ENCODE measurements around the gene TPSD1. TPM values are rescaled to one million over a fixed set of nuclear protein-coding genes. Genes with fewer than 3 reads are reported as not detected.
"Not testable (repeated sequence)": the region's sequence is repeated elsewhere in the genome, so short reads cannot be mapped to it uniquely, and the experiment has no call there.

Gene TPSD1
- total RNA-seq, 1 donor from 2014 or later, result 0.51 TPM

GRCh38 chr16:1286513-1287094 lies 30.7 kb downstream of the TPSD1 start:
- no peak for ATAC-seq (ENCODE audit: poor library complexity)
- intact Hi-C loops (cut with DNase I), result no loop called here
- no peak for DNase-seq

GRCh38 chr16:1287982-1288670 lies 32.3 kb downstream of the TPSD1 start:
- DNase-seq (no peak), ATAC-seq (ENCODE audit: poor library complexity) (peak; percentile 72)
- intact Hi-C loops (cut with DNase I), result no loop called here

- ATAC-seq (ENCODE audit: poor library complexity) (no peak), DNase-seq (no peak)
- intact Hi-C loops (cut with DNase I), result no loop called here
Measured at GRCh38 chr16:1288813-1289476, 33.1 kb downstream of the TPSD1 start.

GRCh38 chr16:1289477-1289866 lies 33.6 kb downstream of the TPSD1 start:
- intact Hi-C loops (cut with DNase I), result no loop called here
- DNase-seq (no peak), ATAC-seq (ENCODE audit: poor library complexity) (no peak)

- DNase-seq, result no peak
- no peak for ATAC-seq (ENCODE audit: poor library complexity)
Measured at GRCh38 chr16:1290063-1290501, 34.2 kb downstream of the TPSD1 start.

GRCh38 chr16:1290860-1291575 lies 35.1 kb downstream of the TPSD1 start:
- no peak for DNase-seq

More at GRCh38 chr16:1290063-1290501, 34.2 kb downstream of the TPSD1 start:
- intact Hi-C loops (cut with DNase I), result no loop called here

GRCh38 chr16:1291576-1291974 lies 35.7 kb downstream of the TPSD1 start:
- ATAC-seq (ENCODE audit: poor library complexity) (no peak), DNase-seq (no peak)
- intact Hi-C loops (cut with DNase I), result no loop called here

More at GRCh38 chr16:1290860-1291575, 35.1 kb downstream of the TPSD1 start:
- intact Hi-C loops (cut with DNase I), result no loop called here
- no peak for ATAC-seq (ENCODE audit: poor library complexity)

- ATAC-seq (ENCODE audit: poor library complexity); intact Hi-C loops (cut with DNase I): not testable (repeated sequence)
Measured at GRCh38 chr16:1292208-1292607, 36.3 kb downstream of the TPSD1 start.

GRCh38 chr16:1292808-1293207 lies 36.9 kb downstream of the TPSD1 start:
- intact Hi-C loops (cut with DNase I); DNase-seq; ATAC-seq (ENCODE audit: poor library complexity): not testable (repeated sequence)

More at GRCh38 chr16:1292208-1292607, 36.3 kb downstream of the TPSD1 start:
- DNase-seq, result not testable (repeated sequence)

GRCh38 chr16:1293921-1294656 lies 38.2 kb downstream of the TPSD1 start:
- intact Hi-C loops (cut with DNase I), result no loop called here
- no peak for DNase-seq
- no peak for ATAC-seq (ENCODE audit: poor library complexity)

- ATAC-seq (ENCODE audit: poor library complexity) (no peak), DNase-seq (no peak)
Measured at GRCh38 chr16:1295465-1295864, 39.6 kb downstream of the TPSD1 start.

GRCh38 chr16:1296688-1297017 lies 40.8 kb downstream of the TPSD1 start:
- intact Hi-C loops (cut with DNase I); ATAC-seq (ENCODE audit: poor library complexity); DNase-seq: not testable (repeated sequence)

More at GRCh38 chr16:1295465-1295864, 39.6 kb downstream of the TPSD1 start:
- intact Hi-C loops (cut with DNase I), result no loop called here

- intact Hi-C loops (cut with DNase I), result no loop called here
- peak; percentile 72 for ATAC-seq (ENCODE audit: poor library complexity)
- no peak for DNase-seq
Measured at GRCh38 chr16:1297018-1297696, 41.3 kb downstream of the TPSD1 start.

GRCh38 chr16:1298406-1298805 lies 42.5 kb downstream of the TPSD1 start:
- intact Hi-C loops (cut with DNase I), result no loop called here
- ATAC-seq (ENCODE audit: poor library complexity), result no peak
- no peak for DNase-seq

GRCh38 chr16:1299012-1299867 lies 43.4 kb downstream of the TPSD1 start:
- intact Hi-C loops (cut with DNase I), result no loop called here
- ATAC-seq (ENCODE audit: poor library complexity) (no peak), DNase-seq (no peak)

- DNase-seq, result no peak
- intact Hi-C loops (cut with DNase I), result no loop called here
- no peak for ATAC-seq (ENCODE audit: poor library complexity)
Measured at GRCh38 chr16:1299868-1300203, 44.0 kb downstream of the TPSD1 start.

Data from Right ventricle myocardium superior (tissue), 1 donor.